OCI-M1 (cell line): ENCODE measurements around the gene LONP2.
"Not testable (repeated sequence)": the region's sequence is repeated elsewhere in the genome, so short reads cannot be mapped to it uniquely, and the experiment has no call there.

Experiments used
- DNase-seq: peaks from one replicate; lab custom pipeline; 2025; lab: John Stamatoyannopoulos, UW

The LONP2 gene

GRCh38 chr16:48342591-48342990 lies 98.5 kb downstream of the LONP2 start:
- DNase-seq = no peak

- peak; percentile 3 for DNase-seq
These were observed 103.2 kb downstream of the LONP2 start for GRCh38 chr16:48347191-48347865.

- no peak for DNase-seq
These were observed 103.9 kb downstream of the LONP2 start for GRCh38 chr16:48347980-48348379.

- DNase-seq = no peak
These were observed 106.6 kb downstream of the LONP2 start for GRCh38 chr16:48350736-48351135.

GRCh38 chr16:48352648-48353390 lies 108.7 kb downstream of the LONP2 start:
- no peak for DNase-seq

GRCh38 chr16:48353565-48354163 lies 109.6 kb downstream of the LONP2 start:
- peak; percentile 81 for DNase-seq

- DNase-seq = not testable (repeated sequence)
These were observed 110.3 kb downstream of the LONP2 start for GRCh38 chr16:48354385-48354784.

GRCh38 chr16:48354877-48355855 lies 111.1 kb downstream of the LONP2 start:
- no peak for DNase-seq

GRCh38 chr16:48356633-48357376 lies 112.7 kb downstream of the LONP2 start:
- DNase-seq = no peak

- DNase-seq = no peak
These were observed 114.3 kb downstream of the LONP2 start for GRCh38 chr16:48358419-48358818.

- no peak for DNase-seq
These were observed 115.9 kb downstream of the LONP2 start for GRCh38 chr16:48359983-48360382.

- no peak for DNase-seq
These were observed 116.9 kb downstream of the LONP2 start for GRCh38 chr16:48361012-48361411.

GRCh38 chr16:48361540-48362144 lies 117.5 kb downstream of the LONP2 start:
- DNase-seq = no peak

- DNase-seq = no peak
These were observed 121.0 kb downstream of the LONP2 start for GRCh38 chr16:48365025-48365600.

- peak; percentile 89 for DNase-seq
These were observed 121.6 kb downstream of the LONP2 start for GRCh38 chr16:48365601-48366164.

- peak; percentile 88 for DNase-seq
These were observed 122.3 kb downstream of the LONP2 start for GRCh38 chr16:48366165-48367093.

GRCh38 chr16:48367441-48368049 lies 123.4 kb downstream of the LONP2 start:
- DNase-seq = peak; percentile 40

- DNase-seq = no peak
These were observed 125.7 kb downstream of the LONP2 start for GRCh38 chr16:48369765-48370164.

GRCh38 chr16:48370229-48370628 lies 126.1 kb downstream of the LONP2 start:
- DNase-seq = no peak
